Type B pancreatic cell (in vitro differentiated cells): ENCODE measurements around the gene OR1L6. TPM values are rescaled to one million over a fixed set of nuclear protein-coding genes. Genes with fewer than 3 reads are reported as not detected.

Experiments
- DNase-seq: peaks from one replicate; pipeline ENCODE4 v3.0.0; 2021; ENCODE audit warnings: mixed read lengths; ENCODE audit not compliant: unreplicated experiment; ENCODE audit errors: extremely low spot score
- H3K27ac Mint-ChIP-seq: 2 replicates; pipeline ENCODE4 v1.8.0; 2021; ENCODE audit warnings: mild to moderate bottlenecking, mixed read lengths
- H3K27me3 Mint-ChIP-seq: 2 replicates; pipeline ENCODE4 v1.8.0; 2021; ENCODE audit warnings: mixed read lengths
- H3K36me3 Mint-ChIP-seq: 2 replicates; pipeline ENCODE4 v1.8.0; 2021; ENCODE audit warnings: mixed read lengths
- H3K4me1 Mint-ChIP-seq: one replicate; pipeline ENCODE4 v1.8.0; 2021; ENCODE audit warnings: mixed read lengths; ENCODE audit not compliant: unreplicated experiment
- H3K4me3 Mint-ChIP-seq: 2 replicates; pipeline ENCODE4 v1.8.0; 2021; ENCODE audit warnings: mild to moderate bottlenecking, mixed read lengths
- H3K9me3 Mint-ChIP-seq: 2 replicates; pipeline ENCODE4 v1.8.0; 2021; ENCODE audit warnings: mixed read lengths
- CTCF ChIP-seq: fragments of 200-600 bp; sonication (generic); conservative IDR thresholded peaks from 2 replicates; pipeline ENCODE4 v1.5.0; 2021; ENCODE audit warnings: antibody characterized with exemption, mild to moderate bottlenecking
- long read RNA-seq: library from polyadenylated mRNA; unstranded; transcript quantifications from one replicate; pipeline ENCODE4 v2.0.0, GENCODE V29; 2020
- total RNA-seq: library from RNA; stranded (reverse); gene quantifications from 2 replicates; pipeline ENCODE4 v1.2.1, GENCODE V29; 2021; ENCODE audit warnings: low replicate concordance

OR1L6 gene
- not detected in 2 replicates for total RNA-seq
- long read RNA-seq, result 0 reads

- H3K4me3 Mint-ChIP-seq, result no peak within 1 kb of the TSS
- no peaks in the 10 kb centered on the region for H3K36me3 Mint-ChIP-seq
- H3K27me3 Mint-ChIP-seq, result no peaks in the 10 kb centered on the region
- peaks cover 13% of the 10 kb centered on the region for H3K9me3 Mint-ChIP-seq
- H3K27ac Mint-ChIP-seq, result no peak within 1 kb of the TSS
- no peak for DNase-seq
- no peak for TF ChIP-seq CTCF
- no peaks in the 10 kb centered on the region for H3K4me1 Mint-ChIP-seq
Observed at GRCh38 chr9:122742003-122742402, at the start of gene OR1L6. OR1L6 (plus strand) TSS chr9:122742303; CDS start chr9:122749848, 7,545 bp downstream.

- H3K36me3 Mint-ChIP-seq, result no peaks in the 10 kb centered on the region
- H3K4me3 Mint-ChIP-seq, result no peak overlapping the region
- no peaks in the 10 kb centered on the region for H3K4me1 Mint-ChIP-seq
- DNase-seq, result no peak
- H3K27ac Mint-ChIP-seq, result no peak overlapping the region
- no peak for TF ChIP-seq CTCF
- peaks cover 6% of the 10 kb centered on the region for H3K9me3 Mint-ChIP-seq
- H3K27me3 Mint-ChIP-seq, result peaks cover 6% of the 10 kb centered on the region
Observed at GRCh38 chr9:122695696-122696095, 46.4 kb upstream of the OR1L6 start.

- Mint-ChIP-seq H3K9me3 (peaks cover 4% of the 10 kb centered on the region), H3K36me3 (no peaks in the 10 kb centered on the region), H3K4me1 (no peaks in the 10 kb centered on the region), H3K27me3 (no peaks in the 10 kb centered on the region), H3K4me3 (no peak overlapping the region), H3K27ac (no peak overlapping the region)
- DNase-seq, result no peak
- no peak for TF ChIP-seq CTCF
Observed at GRCh38 chr9:122718038-122718437, 24.1 kb upstream of the OR1L6 start.

- Mint-ChIP-seq H3K27me3 (no peaks in the 10 kb centered on the region), H3K27ac (no peak overlapping the region), H3K36me3 (no peaks in the 10 kb centered on the region), H3K9me3 (peaks cover 9% of the 10 kb centered on the region), H3K4me1 (no peaks in the 10 kb centered on the region), H3K4me3 (no peak overlapping the region)
- no peak for DNase-seq
- no peak for TF ChIP-seq CTCF
Observed at GRCh38 chr9:122719218-122719617, 22.9 kb upstream of the OR1L6 start.

GRCh38 chr9:122723690-122724089 lies 18.4 kb upstream of the OR1L6 start, which contains the start of gene OR1L4:
OR1L4 (plus strand) TSS chr9:122723990; CDS start chr9:122723990, 0 bp downstream.
- Mint-ChIP-seq H3K27me3 (no peaks in the 10 kb centered on the region), H3K4me1 (no peaks in the 10 kb centered on the region), H3K36me3 (no peaks in the 10 kb centered on the region), H3K9me3 (peaks cover 8% of the 10 kb centered on the region), H3K27ac (no peak within 1 kb of the TSS), H3K4me3 (no peak within 1 kb of the TSS)
- TF ChIP-seq CTCF, result no peak
- DNase-seq, result no peak

- Mint-ChIP-seq H3K9me3 (no peaks in the 10 kb centered on the region), H3K36me3 (no peaks in the 10 kb centered on the region), H3K4me3 (no peak overlapping the region), H3K27ac (no peak overlapping the region), H3K27me3 (no peaks in the 10 kb centered on the region), H3K4me1 (no peaks in the 10 kb centered on the region)
- TF ChIP-seq CTCF, result no peak
- DNase-seq, result no peak
Observed at GRCh38 chr9:122754825-122755224, 12.7 kb downstream of the OR1L6 start.
